HG03354 (cell line): ENCODE results near the gene DUSP7.

Experiments used
- ATAC-seq: cut with Tn5 transposase; IDR thresholded peaks from one replicate; pipeline ENCODE4 v1.9.1; 2021; ENCODE audit warnings: mild to moderate bottlenecking; ENCODE audit not compliant: unreplicated experiment, poor library complexity, severe bottlenecking

The DUSP7 gene

GRCh38 chr3:52015438-52016228 is 40.7 kb downstream of the DUSP7 start:
- no peak for ATAC-seq

- ATAC-seq, result no peak
Observed at GRCh38 chr3:52014613-52015012, 41.8 kb downstream of the DUSP7 start.

- no peak for ATAC-seq
Observed at GRCh38 chr3:52013802-52014598, 42.4 kb downstream of the DUSP7 start.

- no peak for ATAC-seq
Observed at GRCh38 chr3:52012699-52013098, 43.7 kb downstream of the DUSP7 start.

GRCh38 chr3:52010431-52010830 is 45.9 kb downstream of the DUSP7 start:
- ATAC-seq, result no peak

- ATAC-seq, result no peak
Observed at GRCh38 chr3:52007291-52007690, 49.1 kb downstream of the DUSP7 start.

- no peak for ATAC-seq
Observed at GRCh38 chr3:52006820-52007133, 49.6 kb downstream of the DUSP7 start.

GRCh38 chr3:52006017-52006819 is 50.2 kb downstream of the DUSP7 start:
- ATAC-seq, result no peak

- ATAC-seq, result no peak
Observed at GRCh38 chr3:52005571-52005986, 50.8 kb downstream of the DUSP7 start.

GRCh38 chr3:52004906-52005395 is 51.4 kb downstream of the DUSP7 start:
- ATAC-seq, result no peak

GRCh38 chr3:52004163-52004787 is 52.1 kb downstream of the DUSP7 start:
- no peak for ATAC-seq

- no peak for ATAC-seq
Observed at GRCh38 chr3:52002748-52003147, 53.6 kb downstream of the DUSP7 start.

- peak; percentile 88 for ATAC-seq
Observed at GRCh38 chr3:52001443-52001974, 54.9 kb downstream of the DUSP7 start.

- no peak for ATAC-seq
Observed at GRCh38 chr3:51999846-52000245, 56.5 kb downstream of the DUSP7 start.
